Loucy (cell line): ENCODE data around the gene RAB5IF.

ENCODE experiments used
- H2AFZ ChIP-seq: fragments of 200-600 bp; sonication (generic); 2 replicates; pipeline ENCODE4 v1.6.0; 2016; ENCODE audit warnings: antibody characterized with exemption, mild to moderate bottlenecking, low read length, moderate library complexity
- H3F3A ChIP-seq: fragments of 200-600 bp; 2 replicates; pipeline ENCODE4 v1.6.0; 2016; ENCODE audit warnings: antibody characterized with exemption, low read depth, mild to moderate bottlenecking
- H3K27me3 ChIP-seq: fragments of 200-600 bp; sonication (generic); 2 replicates; pipeline ENCODE4 v1.6.1; 2014; ENCODE audit warnings: low read length, mild to moderate bottlenecking; ENCODE audit not compliant: insufficient read depth, poor library complexity, severe bottlenecking
- H3K36me3 ChIP-seq: fragments of 200-600 bp; sonication (generic); 2 replicates; pipeline ENCODE4 v1.6.1; 2016; ENCODE audit warnings: low read length; ENCODE audit not compliant: insufficient read depth
- H3K4me1 ChIP-seq: fragments of 200-600 bp; sonication (generic); 2 replicates; pipeline ENCODE4 v1.5.1; 2014; ENCODE audit warnings: low read length, mild to moderate bottlenecking; ENCODE audit not compliant: insufficient read depth, poor library complexity, severe bottlenecking
- H3K4me2 ChIP-seq: fragments of 200-600 bp; sonication (generic); 2 replicates; pipeline ENCODE4 v1.6.0; 2014; ENCODE audit warnings: antibody characterized with exemption, low read length, low read depth, mild to moderate bottlenecking; ENCODE audit not compliant: poor library complexity, severe bottlenecking
- H3K4me3 ChIP-seq: fragments of 200-600 bp; sonication (generic); 2 replicates; pipeline ENCODE4 v1.5.1; 2014; ENCODE audit warnings: low read length, mild to moderate bottlenecking, mixed read lengths; ENCODE audit not compliant: poor library complexity, severe bottlenecking
- H3K79me2 ChIP-seq: fragments of 200-600 bp; sonication (generic); 2 replicates; pipeline ENCODE4 v1.6.1; 2014; ENCODE audit warnings: low read length; ENCODE audit not compliant: insufficient read depth
- H3K9ac ChIP-seq: fragments of 200-600 bp; sonication (generic); 2 replicates; pipeline ENCODE4 v1.6.0; 2014; ENCODE audit warnings: mild to moderate bottlenecking, low read depth, low read length, moderate library complexity; ENCODE audit not compliant: poor library complexity, severe bottlenecking
- H3K9me2 ChIP-seq: fragments of 200-600 bp; sonication (generic); replicated peaks from 2 replicates; pipeline ENCODE4 v1.6.1; 2016; ENCODE audit warnings: low read depth, low read length, mixed read lengths
- H3K9me3 ChIP-seq: fragments of 200-600 bp; sonication (generic); 2 replicates; pipeline ENCODE4 v1.6.1; 2014; ENCODE audit warnings: mild to moderate bottlenecking, antibody characterized with exemption, low read length, low read depth; ENCODE audit not compliant: insufficient read depth
- H4K20me1 ChIP-seq: fragments of 200-600 bp; sonication (generic); 2 replicates; pipeline ENCODE4 v1.6.0; 2014; ENCODE audit warnings: antibody characterized with exemption, low read length, mild to moderate bottlenecking; ENCODE audit not compliant: insufficient read depth, poor library complexity, severe bottlenecking
- EZH2phosphoT487 ChIP-seq: fragments of 200-600 bp; IDR thresholded peaks from 2 replicates; pipeline ENCODE4 v1.6.1; 2018; ENCODE audit warnings: antibody characterized with exemption, mild to moderate bottlenecking, moderate library complexity, borderline replicate concordance
- TF ChIP-seq, protein P1 (sequence below): fragments of 200-600 bp; sonication (generic); conservative IDR thresholded peaks from 2 replicates; pipeline ENCODE4 v1.5.1; 2014; ENCODE audit warnings: mild to moderate bottlenecking, antibody characterized with exemption, low read length

Gene RAB5IF

DNA sequence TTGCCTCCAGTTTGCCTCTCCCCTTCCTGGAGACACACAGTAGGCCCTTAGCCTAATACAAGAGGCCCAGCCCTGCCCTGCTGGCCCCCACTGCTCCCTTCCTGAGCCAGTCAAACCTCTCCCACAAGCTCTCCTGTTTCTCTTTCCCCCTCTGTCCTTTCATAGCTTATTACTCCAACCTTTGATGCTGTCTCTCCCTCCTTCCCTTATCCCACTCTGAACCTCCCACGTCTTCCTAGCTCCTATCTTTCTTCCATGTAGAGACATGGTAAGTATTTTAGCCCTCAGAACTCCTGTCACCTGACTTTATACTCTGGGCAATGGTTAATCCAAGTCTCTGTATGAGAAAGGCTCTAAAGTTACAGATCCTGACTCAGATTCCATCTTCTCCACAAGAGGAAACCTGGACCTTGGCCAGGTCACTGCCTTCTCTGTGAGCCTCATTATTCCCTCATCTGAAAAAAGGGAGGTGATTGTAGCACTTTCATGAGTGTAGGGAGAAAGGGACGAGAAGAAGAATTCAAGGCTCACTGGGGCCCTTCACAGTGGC lies 25.5 kb upstream of the RAB5IF start:
- no peaks in the 10 kb centered on the region for H3K9me2 ChIP-seq
- peaks cover 54% of the 10 kb centered on the region; the same call in 1 of the 2 replicates for H3K36me3 ChIP-seq
- no peak for TF ChIP-seq EZH2phosphoT487
- peaks cover 42% of the 10 kb centered on the region for H3K79me2 ChIP-seq
- no peaks in the 10 kb centered on the region for H3F3A ChIP-seq
- peaks cover 35% of the 10 kb centered on the region for H4K20me1 ChIP-seq
- no peak overlapping the region for H3K9ac ChIP-seq
- peaks cover 23% of the 10 kb centered on the region for H3K4me1 ChIP-seq
- H2AFZ ChIP-seq: no peak overlapping the region
- H3K27me3 ChIP-seq: no peaks in the 10 kb centered on the region
- no peaks in the 10 kb centered on the region for H3K9me3 ChIP-seq
- no peak overlapping the region for H3K4me2 ChIP-seq
- H3K4me3 ChIP-seq: no peak overlapping the region

DNA sequence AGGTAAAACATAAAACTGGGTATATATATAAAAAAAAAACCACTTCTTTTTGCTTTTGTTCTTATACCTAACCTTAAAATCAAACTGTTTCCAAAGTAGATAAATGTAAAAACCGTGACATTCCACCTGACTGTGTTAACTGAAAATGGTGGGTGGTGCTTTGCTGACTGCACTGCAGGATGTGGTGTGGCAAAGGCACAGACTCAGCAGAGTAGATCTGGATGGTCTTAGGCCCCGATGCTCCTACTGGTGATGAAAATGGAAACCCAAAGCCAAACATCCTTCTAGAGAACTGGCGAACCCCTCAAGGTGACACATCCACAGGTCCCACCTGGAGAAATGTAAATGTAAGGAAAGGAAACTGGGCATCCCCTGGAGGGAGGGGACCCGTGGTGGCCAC lies 23.3 kb upstream of the RAB5IF start:
- no peak for TF ChIP-seq EZH2phosphoT487
- TF ChIP-seq, protein P1, sequence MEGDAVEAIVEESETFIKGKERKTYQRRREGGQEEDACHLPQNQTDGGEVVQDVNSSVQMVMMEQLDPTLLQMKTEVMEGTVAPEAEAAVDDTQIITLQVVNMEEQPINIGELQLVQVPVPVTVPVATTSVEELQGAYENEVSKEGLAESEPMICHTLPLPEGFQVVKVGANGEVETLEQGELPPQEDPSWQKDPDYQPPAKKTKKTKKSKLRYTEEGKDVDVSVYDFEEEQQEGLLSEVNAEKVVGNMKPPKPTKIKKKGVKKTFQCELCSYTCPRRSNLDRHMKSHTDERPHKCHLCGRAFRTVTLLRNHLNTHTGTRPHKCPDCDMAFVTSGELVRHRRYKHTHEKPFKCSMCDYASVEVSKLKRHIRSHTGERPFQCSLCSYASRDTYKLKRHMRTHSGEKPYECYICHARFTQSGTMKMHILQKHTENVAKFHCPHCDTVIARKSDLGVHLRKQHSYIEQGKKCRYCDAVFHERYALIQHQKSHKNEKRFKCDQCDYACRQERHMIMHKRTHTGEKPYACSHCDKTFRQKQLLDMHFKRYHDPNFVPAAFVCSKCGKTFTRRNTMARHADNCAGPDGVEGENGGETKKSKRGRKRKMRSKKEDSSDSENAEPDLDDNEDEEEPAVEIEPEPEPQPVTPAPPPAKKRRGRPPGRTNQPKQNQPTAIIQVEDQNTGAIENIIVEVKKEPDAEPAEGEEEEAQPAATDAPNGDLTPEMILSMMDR: no peak
- no peaks in the 10 kb centered on the region for H3K9me3 ChIP-seq
- H3K4me1 ChIP-seq: peaks cover 9% of the 10 kb centered on the region
- H3K9ac ChIP-seq: no peak overlapping the region
- peaks cover 20% of the 10 kb centered on the region for H3K79me2 ChIP-seq
- no peak overlapping the region for H3K4me3 ChIP-seq
- H2AFZ ChIP-seq: no peak overlapping the region
- H3K36me3 ChIP-seq: peaks cover 54% of the 10 kb centered on the region; the same call in 1 of the 2 replicates
- H3F3A ChIP-seq: no peaks in the 10 kb centered on the region
- no peak overlapping the region for H3K4me2 ChIP-seq
- no peaks in the 10 kb centered on the region for H3K27me3 ChIP-seq
- no peaks in the 10 kb centered on the region for H3K9me2 ChIP-seq
- H4K20me1 ChIP-seq: peaks cover 17% of the 10 kb centered on the region

DNA sequence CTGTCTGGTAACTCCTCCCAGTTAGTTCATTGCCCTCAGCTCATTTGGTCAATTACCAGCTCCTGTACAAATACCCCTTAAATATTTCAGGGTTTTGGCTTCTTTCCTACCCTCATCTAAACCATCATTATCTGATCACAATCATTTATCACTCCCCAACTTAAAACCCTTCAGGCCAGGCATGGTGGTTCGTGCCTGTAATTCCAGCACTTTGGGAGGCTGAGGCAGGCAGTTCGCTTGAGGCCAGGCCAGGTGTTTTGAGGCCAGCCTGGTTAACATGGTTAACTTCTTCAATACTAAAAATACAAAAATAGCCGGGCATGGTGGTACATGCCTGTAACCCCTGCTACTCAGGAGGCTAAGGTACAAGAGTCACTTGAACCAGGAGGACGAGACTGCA lies 22.8 kb upstream of the RAB5IF start:
- H2AFZ ChIP-seq: no peak overlapping the region
- H4K20me1 ChIP-seq: peaks cover 15% of the 10 kb centered on the region
- no peak overlapping the region for H3K9ac ChIP-seq
- H3K79me2 ChIP-seq: peaks cover 15% of the 10 kb centered on the region
- H3K9me3 ChIP-seq: no peaks in the 10 kb centered on the region
- no peaks in the 10 kb centered on the region for H3K27me3 ChIP-seq
- no peak overlapping the region for H3K4me3 ChIP-seq
- no peaks in the 10 kb centered on the region for H3F3A ChIP-seq
- H3K36me3 ChIP-seq: peaks cover 54% of the 10 kb centered on the region; the same call in 1 of the 2 replicates
- peaks cover 7% of the 10 kb centered on the region for H3K4me1 ChIP-seq
- H3K4me2 ChIP-seq: no peak overlapping the region
- H3K9me2 ChIP-seq: no peaks in the 10 kb centered on the region
- TF ChIP-seq EZH2phosphoT487: no peak
- TF ChIP-seq, protein P1: no peak

DNA sequence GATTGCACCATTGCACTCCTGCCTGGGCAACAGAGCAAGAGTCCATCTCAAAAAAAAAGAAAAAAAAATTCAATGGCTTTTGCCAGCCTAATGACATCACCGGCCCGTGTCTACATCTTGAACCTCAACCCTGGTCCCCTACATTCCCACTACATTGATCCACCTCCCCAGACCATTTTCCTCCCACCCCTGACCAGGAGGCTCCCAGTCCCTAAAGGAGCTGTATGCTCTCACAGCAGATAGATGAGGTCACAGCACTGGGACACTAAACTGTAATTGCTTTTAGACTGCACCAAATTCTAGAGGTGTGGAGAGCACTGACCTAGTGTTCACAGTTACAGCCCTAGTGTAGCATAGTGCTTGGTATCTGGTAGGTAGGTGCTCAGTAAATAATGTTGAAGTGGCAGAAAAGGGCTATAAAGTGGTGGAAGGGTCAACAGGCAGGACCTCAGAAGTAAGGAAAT lies 21.5 kb upstream of the RAB5IF start:
- peaks cover 5% of the 10 kb centered on the region for H4K20me1 ChIP-seq
- no peaks in the 10 kb centered on the region for H3F3A ChIP-seq
- no peaks in the 10 kb centered on the region for H3K9me3 ChIP-seq
- no peaks in the 10 kb centered on the region for H3K9me2 ChIP-seq
- no peak for TF ChIP-seq EZH2phosphoT487
- TF ChIP-seq, protein P1: no peak
- H3K36me3 ChIP-seq: peaks cover 46% of the 10 kb centered on the region; the same call in 1 of the 2 replicates
- H3K79me2 ChIP-seq: 0 out of 2 replicates have a peak, but pooled peaks cover 3% of the 10 kb centered on the region
- no peaks in the 10 kb centered on the region for H3K4me1 ChIP-seq
- H2AFZ ChIP-seq: no peak overlapping the region
- H3K4me3 ChIP-seq: no peak overlapping the region
- no peaks in the 10 kb centered on the region for H3K27me3 ChIP-seq
- H3K9ac ChIP-seq: no peak overlapping the region
- H3K4me2 ChIP-seq: no peak overlapping the region
